GM10248 (cell line): ENCODE data around the gene ANKRD53.

Experiments used
- CTCF ChIA-PET: fragments of 300-600 bp; sonication (Branson Sonifier 250); formaldehyde crosslinking; extraction: SDS; loops from one replicate; lab custom pipeline; 2021; ENCODE audit warnings: antibody characterized with exemption; lab: Yijun Ruan, JAX
- POLR2A ChIA-PET: fragments of 350-650 bp; sonication (Branson Sonifier 250); formaldehyde crosslinking; extraction: SDS; loops from one replicate; lab custom pipeline; 2020; ENCODE audit warnings: antibody characterized with exemption; lab: Yijun Ruan, JAX
- DNase-seq: peaks from one replicate; pipeline ENCODE4 v3.0.0; 2012; ENCODE audit errors: extremely low spot score
- CTCF ChIP-seq: IDR thresholded peaks from 2 replicates; pipeline ENCODE4 v1.5.1; 2012; ENCODE audit warnings: mild to moderate bottlenecking, low read depth; ENCODE audit errors: extremely low read depth, missing control alignments, control extremely low read depth

Gene ANKRD53

GRCh38 chr2:70954886-70955285 is 23.5 kb upstream of the ANKRD53 start:
- POLR2A ChIA-PET = no interaction called here
- CTCF ChIA-PET = interaction anchor here (1.1 to 7.0 kb wide), 3 partner anchors 9 to 84 kb away, joined by 3 to 43 read pairs (median 6); no protein-coding TSS in a partner anchor
- TF ChIP-seq CTCF = no peak
- DNase-seq = no peak

GRCh38 chr2:70956141-70956540 is 22.3 kb upstream of the ANKRD53 start:
- DNase-seq = no peak
- TF ChIP-seq CTCF = no peak
- CTCF ChIA-PET = interaction anchor here (7.0 kb wide), 1 partner anchor 10 kb away, joined by 43 read pairs; no protein-coding TSS in a partner anchor
- POLR2A ChIA-PET = no interaction called here

- POLR2A ChIA-PET = no interaction called here
- TF ChIP-seq CTCF = no peak
- no peak for DNase-seq
- CTCF ChIA-PET = interaction anchor here (0.7 kb wide), 1 partner anchor 10 kb away, joined by 5 read pairs; no protein-coding TSS in a partner anchor
Measured at GRCh38 chr2:70957798-70958197, 20.6 kb upstream of the ANKRD53 start.

- CTCF ChIA-PET = no interaction called here
- no peak for DNase-seq
- no peak for TF ChIP-seq CTCF
- POLR2A ChIA-PET = no interaction called here
Measured at GRCh38 chr2:70958759-70959158, 19.7 kb upstream of the ANKRD53 start.

GRCh38 chr2:70959271-70959761 is 19.1 kb upstream of the ANKRD53 start:
- CTCF ChIA-PET = interaction anchor here (9.7 kb wide), 1 partner anchor 21 kb away, joined by 172 read pairs; the partner anchor contains the start of gene ANKRD53
- POLR2A ChIA-PET = no interaction called here
- DNase-seq = no peak
- no peak for TF ChIP-seq CTCF

- no peak for TF ChIP-seq CTCF
- ChIA-PET CTCF (interaction anchor here (0.9 to 9.7 kb wide), 4 partner anchors 13 to 34 kb away, joined by 3 to 172 read pairs (median 10); partner anchors contain the start of genes ANKRD53 and TEX261), POLR2A (no interaction called here)
- peak; percentile 14 for DNase-seq
Measured at GRCh38 chr2:70959851-70960832, 18.3 kb upstream of the ANKRD53 start.
